Pulmonary artery endothelial cell (primary cell): Measurements from ENCODE around the gene HEXD. TPM values are rescaled to one million over a fixed set of nuclear protein-coding genes. Genes with fewer than 3 reads are reported as not detected.
A peak's percentile ranks its signal among the peaks of the same experiment; 100 is the strongest.
"Not testable (repeated sequence)": the region's sequence is repeated elsewhere in the genome, so short reads cannot be mapped to it uniquely, and the experiment has no call there.

ENCODE experiments used
- DNase-seq: peaks from one replicate; pipeline ENCODE4 v3.0.0-alpha.2; 2011; ENCODE audit warnings: low read depth, low spot score
- total RNA-seq: library from RNA; depleted of rRNA; stranded (reverse); fragments of >200 nt; gene quantifications from 2 replicates; pipeline ENCODE4 v1.2.3, GENCODE V29; 2014

The HEXD gene
- total RNA-seq, 1 donor from 2014 or later: 11.3 TPM

- DNase-seq: no peak
Observed at GRCh38 chr17:82439829-82440365, 21.8 kb downstream of the HEXD start.

GRCh38 chr17:82440469-82440981 is 22.4 kb downstream of the HEXD start:
- no peak for DNase-seq

DNA sequence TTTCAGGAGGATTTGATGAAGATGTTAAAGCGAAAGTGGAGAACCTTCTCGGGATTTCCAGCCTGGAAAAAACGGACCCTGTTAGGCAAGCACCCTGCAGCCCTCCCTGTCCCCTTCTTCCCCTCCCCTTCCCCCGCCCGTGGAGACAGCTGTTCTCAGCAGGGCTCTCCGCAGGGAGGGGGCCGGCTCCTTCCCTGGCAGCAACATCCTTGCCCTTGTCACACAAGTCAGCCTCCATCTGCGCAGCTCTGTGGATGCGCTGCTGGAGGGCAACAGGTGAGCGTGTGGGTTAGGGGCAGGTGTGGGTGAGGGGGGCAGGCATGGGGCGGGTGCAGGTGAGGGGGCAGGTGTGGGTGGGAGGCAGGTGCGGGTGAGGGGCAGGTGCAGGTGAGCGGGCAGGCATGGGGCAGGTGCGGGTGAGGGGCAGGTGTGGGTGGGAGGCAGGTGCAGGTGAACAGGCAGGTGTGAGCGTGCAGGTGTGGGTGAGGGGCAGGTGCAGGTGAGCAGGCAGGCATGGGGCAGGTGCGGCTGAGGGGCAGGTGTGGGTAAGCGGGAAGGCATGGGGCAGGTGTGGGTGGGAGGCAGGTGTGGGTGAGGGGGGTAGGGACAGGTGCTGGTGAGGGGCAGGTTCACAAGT is 23.0 kb downstream of the HEXD start:
- DNase-seq: no peak

DNA sequence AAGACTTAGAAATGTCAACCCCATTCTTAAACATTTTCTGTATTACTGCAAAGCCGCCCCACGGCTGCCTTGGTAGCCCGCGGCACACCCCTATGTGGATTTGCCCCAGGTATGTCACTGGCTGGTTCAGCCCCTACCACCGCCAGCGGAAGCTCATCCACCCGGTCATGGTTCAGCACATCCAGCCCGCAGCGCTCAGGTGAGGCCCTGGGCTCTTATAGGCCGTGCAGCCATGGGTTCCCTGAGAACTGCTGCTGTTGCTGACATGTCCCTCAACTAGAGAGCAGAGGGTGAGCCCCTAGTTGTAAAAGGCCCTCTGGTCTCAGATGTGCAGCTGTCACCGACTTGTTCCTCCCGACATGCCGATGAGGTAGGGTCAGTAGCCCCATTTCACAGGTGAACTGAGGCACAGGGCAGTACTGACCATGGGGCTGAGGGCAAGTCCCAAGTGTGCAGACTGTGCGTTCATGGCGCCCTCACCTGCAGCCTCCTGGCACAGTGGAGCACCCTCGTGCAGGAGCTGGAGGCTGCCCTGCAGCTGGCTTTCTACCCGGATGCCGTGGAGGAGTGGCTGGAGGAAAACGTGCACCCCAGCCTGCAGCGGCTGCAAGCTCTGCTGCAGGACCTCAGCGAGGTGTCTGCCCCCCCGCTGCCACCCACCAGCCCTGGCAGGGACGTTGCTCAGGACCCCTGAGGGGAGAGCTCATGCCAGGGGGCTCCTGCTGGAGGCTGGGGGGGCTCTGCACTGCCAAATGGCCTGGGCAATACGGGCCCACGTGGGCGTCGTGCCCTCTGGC is 23.7 kb downstream of the HEXD start:
- no peak for DNase-seq

GRCh38 chr17:82442643-82443464 is 24.7 kb downstream of the HEXD start:
- DNase-seq: no peak

DNA sequence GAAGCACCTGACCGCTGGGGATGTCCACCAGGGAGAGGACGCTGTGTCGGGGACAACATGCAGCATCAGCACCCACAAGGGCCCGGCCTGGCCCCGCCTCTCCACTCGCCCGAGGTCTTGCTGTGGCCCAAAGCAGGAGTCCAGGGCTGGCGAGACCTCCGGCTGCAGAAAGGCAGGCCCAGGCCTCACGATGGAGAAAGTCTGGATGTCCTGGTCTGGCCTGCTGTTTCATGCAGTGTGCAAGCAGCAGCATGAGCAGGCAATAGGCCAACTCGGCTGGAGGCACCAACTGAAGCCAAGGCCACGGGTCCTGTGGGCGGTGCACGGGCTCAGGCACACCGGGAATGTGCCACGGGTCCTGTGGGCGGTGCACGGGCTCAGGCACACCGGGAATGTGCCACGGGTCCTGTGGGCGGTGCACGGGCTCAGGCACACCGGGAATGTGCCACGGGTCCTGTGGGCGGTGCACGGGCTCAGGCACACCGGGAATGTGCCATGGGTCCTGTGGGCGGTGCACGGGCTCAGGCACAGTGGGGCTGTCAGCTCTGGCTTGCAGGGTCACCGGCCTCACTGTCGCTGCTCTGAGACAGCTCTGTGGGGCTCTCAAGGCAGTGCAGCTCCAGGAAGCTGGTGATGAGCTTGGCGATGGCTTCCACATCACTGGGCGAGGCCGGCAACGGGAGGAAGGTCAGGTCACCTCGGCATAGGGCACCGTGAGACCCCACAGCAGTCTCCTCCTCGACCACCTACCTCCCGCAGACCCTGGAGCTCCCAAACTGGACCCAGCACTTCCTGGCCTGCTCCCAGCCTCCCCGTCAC is 25.5 kb downstream of the HEXD start:
- DNase-seq: no peak

DNA sequence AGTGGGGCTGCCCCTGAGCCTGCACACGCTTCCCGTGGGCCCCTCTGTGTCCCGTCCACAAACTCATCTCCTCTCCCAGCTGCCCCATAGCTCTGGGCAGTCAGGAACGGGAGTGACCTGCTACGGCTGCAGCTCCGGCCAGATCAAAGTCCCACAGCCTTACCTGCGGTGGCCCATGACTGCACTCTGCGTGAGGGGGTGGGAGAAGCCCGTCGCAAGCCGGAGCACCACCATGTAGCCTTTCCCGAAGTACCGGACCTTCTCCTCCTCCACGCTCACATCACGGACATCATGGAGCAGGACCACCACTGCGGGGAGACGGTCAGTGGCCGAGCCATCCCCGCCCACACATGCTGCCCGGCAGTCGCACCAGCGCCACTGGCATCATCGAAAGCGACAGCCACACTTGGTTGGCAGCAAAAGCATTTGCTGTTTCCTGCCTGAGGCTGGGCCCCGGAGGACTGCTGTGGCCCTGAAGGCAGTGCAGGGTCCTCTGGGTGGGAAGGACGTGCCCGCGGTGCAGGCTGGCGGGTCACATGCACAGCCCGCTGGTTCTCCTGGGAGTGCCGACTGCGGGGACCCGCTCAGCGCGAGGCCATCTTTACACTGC is 26.2 kb downstream of the HEXD start:
- DNase-seq: no peak

DNA sequence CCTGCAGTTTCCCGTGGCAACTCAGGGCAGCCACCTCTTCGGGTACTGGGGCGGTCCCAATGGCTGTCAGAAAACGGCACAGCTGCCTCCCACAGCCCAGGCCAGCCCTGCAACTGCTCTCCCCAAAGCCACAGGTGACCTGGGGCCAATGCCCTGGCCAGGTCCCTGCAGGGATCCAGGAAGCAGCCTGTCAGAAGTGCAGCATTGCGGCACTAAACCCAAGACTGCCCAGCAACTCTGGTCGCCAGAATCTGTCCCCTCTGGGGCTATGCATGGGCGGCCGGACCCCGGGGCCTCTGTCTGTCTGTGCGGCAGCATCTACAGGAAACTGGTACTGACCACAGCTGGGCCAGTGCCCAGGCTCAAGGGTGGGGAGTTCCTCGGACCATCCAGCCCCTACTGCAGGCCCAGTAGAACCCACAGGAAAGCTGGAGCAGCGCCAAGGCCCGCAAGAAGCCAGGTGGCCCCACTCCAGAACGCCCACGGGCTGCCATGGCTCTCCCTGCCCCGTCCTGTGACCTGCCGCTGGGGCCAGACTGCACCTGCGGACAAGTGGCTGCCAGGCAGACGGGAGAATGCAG is 26.9 kb downstream of the HEXD start:
- DNase-seq: no peak

DNA sequence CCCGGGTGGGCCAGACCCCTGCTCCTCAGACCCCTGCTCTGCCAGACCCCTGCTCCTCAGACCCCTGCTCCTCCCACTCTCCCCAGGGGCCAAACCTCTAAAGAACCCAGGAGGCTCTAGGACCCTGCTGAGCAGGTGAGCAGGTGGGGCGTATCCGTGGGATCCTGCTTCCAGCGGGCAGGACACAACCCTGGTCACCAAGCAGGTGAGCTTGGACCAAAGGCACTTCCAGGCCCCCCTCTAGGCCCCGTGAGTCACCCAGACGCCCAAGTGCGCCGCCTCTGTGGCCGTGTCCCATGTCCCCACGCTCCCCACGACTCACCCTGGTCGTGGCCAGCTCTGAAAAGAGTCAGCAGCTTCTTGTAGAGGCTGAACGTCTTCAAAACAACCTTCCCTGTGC is 27.4 kb downstream of the HEXD start:
- DNase-seq: no peak

DNA sequence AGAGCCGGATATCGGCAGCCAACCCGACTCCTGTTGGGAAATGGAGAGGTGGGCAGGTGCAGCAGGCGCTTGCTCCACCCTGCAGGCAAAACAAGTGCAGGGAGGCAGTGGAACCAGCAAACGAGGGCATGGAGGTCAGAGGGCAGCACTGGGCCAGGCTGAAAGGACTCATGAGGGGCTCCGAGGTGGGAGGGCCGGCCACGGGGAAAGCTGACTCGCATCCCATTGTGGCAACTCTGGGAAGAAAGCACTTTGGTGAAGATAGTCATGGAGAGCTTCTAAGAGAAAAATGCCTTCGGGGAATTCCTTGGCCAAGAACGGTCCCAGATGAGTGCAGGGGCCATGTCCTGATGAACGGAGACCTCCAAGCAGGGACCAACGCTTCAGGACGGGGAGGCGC is 28.0 kb downstream of the HEXD start:
- DNase-seq: no peak

DNA sequence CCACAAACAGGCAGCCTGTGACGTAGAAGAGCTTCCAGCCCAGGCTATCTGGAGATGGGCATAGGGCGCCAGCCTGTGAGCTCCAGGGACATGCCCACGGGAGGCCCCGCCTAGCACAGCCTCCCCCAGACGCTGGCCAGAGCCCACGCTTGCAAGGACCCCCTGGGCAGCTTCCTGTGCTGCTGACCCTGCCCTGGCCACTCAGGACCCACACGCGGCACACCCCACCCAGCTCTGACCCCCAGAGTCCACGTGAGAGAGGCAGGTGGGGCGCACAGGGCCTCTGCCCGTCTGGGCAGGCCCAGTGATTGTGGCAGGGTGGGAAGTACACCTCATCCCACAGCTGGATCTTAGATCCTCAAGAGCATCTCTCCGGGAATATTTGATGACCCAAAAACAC is 28.5 kb downstream of the HEXD start:
- no peak for DNase-seq

- DNase-seq: no peak
Observed at GRCh38 chr17:82447876-82448275, 29.7 kb downstream of the HEXD start.

- no peak for DNase-seq
Observed at GRCh38 chr17:82449131-82449882, 31.2 kb downstream of the HEXD start.

- no peak for DNase-seq
Observed at GRCh38 chr17:82449883-82450356, 31.8 kb downstream of the HEXD start.

DNA sequence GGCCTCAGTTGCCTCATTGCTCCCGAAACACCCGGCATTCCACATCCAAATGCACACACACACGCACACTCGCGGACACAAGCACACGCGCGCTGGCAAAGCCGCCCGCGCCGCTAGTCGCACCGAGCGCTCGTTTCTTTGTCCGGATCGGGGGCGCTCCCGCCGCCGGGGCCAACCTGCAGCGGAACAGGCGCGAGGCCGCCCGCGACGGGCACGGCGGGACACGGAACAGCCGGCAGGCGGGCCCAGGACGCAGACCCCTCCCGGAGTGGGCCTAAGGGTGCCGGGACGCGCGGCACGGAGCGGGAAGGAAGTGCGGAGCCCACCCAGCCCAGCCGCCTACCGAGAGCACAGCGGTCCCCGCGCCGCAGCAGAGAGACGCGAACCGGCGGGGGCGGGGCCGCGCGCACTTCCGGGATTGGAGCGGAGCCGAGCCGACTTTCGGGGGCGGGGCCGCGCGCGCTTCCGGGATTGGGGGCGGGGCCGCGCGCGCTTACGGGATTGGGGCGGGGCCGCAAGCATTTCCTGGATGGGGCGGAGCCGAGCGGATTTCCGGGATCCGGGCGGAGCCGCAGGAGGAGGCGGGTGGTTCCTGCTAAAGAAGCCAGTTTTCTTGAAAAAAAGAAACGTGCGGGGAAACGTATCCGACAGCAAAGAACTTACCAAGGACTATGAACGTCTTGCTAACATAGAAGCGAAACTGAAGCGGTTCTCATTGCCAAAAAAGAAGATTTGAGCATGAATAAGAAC is 32.4 kb downstream of the HEXD start, which contains the start of gene CYBC1:
CYBC1 (minus strand) TSS at position 396 of the 750 bp plus-strand sequence. CDS start 1,498 bp downstream, outside the sequence.
- DNase-seq: peak; percentile 69

DNA sequence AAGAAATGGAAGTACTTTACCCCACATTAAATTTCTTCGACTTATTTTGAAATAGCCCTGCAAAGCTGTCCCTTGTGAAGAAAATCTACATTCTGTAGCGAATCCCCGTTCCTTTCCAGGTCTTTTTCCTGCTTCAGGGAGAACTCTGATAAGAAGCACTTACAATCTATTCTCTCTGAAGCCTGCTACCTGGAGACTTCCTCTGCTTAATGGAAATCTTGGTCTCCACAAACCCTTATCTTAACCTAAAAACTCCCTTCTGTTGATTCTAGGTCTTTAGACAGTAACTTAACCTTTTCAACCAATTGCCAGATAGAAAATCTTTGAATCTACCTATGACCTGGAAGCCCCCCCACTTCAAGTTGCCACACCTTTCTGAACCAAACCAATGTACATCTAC is 34.0 kb downstream of the HEXD start:
- DNase-seq: no peak

GRCh38 chr17:82453151-82453550 is 35.0 kb downstream of the HEXD start:
- not testable (repeated sequence) for DNase-seq

DNA sequence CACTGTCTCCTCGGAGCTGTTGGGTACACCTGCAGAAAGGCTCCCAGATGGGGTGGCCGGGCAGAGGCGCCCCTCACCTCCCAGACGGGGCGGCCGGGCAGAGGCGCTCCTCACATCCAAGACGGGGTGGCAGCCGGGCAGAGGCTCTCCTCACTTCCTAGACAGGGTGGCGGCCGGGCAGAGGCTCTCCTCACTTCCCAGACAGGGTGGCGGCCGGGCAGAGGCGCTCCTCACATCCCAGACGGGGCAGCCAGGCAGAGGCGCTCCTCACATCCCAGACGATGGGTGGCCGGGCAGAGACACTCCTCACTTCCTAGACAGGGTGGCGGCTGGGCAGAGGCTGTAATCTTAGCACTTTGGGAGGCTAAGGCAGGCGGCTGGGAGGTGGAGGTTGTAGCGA is 35.6 kb downstream of the HEXD start:
- DNase-seq: not testable (repeated sequence)
